NT2/D1 (cell line): ENCODE measurements around the gene CASR.

ENCODE experiments used
- DNase-seq: peaks from one replicate; pipeline ENCODE4 v3.0.0-alpha.2; 2011; ENCODE audit warnings: low read depth, low spot score
- H3K27me3 ChIP-seq: 2 replicates; pipeline ENCODE4 v1.6.0; 2011; ENCODE audit warnings: mild to moderate bottlenecking; ENCODE audit not compliant: insufficient read length, insufficient read depth
- H3K36me3 ChIP-seq: 2 replicates; pipeline ENCODE4 v1.6.1; 2011; ENCODE audit warnings: mild to moderate bottlenecking, low read length, mixed read lengths; ENCODE audit not compliant: insufficient read depth, insufficient read length
- H3K4me1 ChIP-seq: 2 replicates; pipeline ENCODE4 v1.5.1; 2011; ENCODE audit not compliant: insufficient read depth, insufficient read length
- H3K4me3 ChIP-seq: 2 replicates; pipeline ENCODE4 v1.5.1; 2011; ENCODE audit warnings: low read depth; ENCODE audit not compliant: insufficient read length
- H3K9ac ChIP-seq: 2 replicates; pipeline ENCODE4 v1.6.0; 2011; ENCODE audit warnings: low read depth; ENCODE audit not compliant: insufficient read length
- H3K9me3 ChIP-seq: 2 replicates; pipeline ENCODE4 v1.5.1; 2011; ENCODE audit warnings: mild to moderate bottlenecking, low read length; ENCODE audit not compliant: insufficient read depth
- SUZ12 ChIP-seq: IDR thresholded peaks from 2 replicates; pipeline ENCODE4 v1.6.1; 2011; ENCODE audit not compliant: insufficient read length, insufficient read depth; ENCODE audit errors: extremely low read depth
- YY1 ChIP-seq: IDR thresholded peaks from 2 replicates; pipeline ENCODE4 v1.6.1; 2011; ENCODE audit not compliant: insufficient read length, insufficient read depth
- ZNF274 ChIP-seq: IDR thresholded peaks from 2 replicates; pipeline ENCODE4 v1.6.1; 2011; ENCODE audit warnings: mild to moderate bottlenecking, low read depth, low read length

The CASR gene

GRCh38 chr3:122322095-122323075, 138.9 kb downstream of the CASR start:
- Histone ChIP-seq H3K27me3 (no peaks in the 10 kb centered on the region), H3K36me3 (no peaks in the 10 kb centered on the region), H3K4me1 (no peaks in the 10 kb centered on the region), H3K4me3 (no peak overlapping the region), H3K9me3 (peaks cover 10% of the 10 kb centered on the region), H3K9ac (no peak overlapping the region)
- DNase-seq, result no peak
- TF ChIP-seq YY1 (no peak), ZNF274 (no peak), SUZ12 (no peak)

GRCh38 chr3:122324871-122325323, 141.4 kb downstream of the CASR start, which contains the start of gene CSTA:
Gene CSTA, plus strand, starts transcription at chr3:122325248. Its CDS starts 45 bp downstream, at chr3:122325293.
- no peak within 1 kb of the TSS for H3K9ac ChIP-seq
- H3K27me3 ChIP-seq, result no peaks in the 10 kb centered on the region
- H3K4me3 ChIP-seq, result no peak within 1 kb of the TSS
- H3K36me3 ChIP-seq, result no peaks in the 10 kb centered on the region
- no peaks in the 10 kb centered on the region for H3K4me1 ChIP-seq
- no peak for DNase-seq
- peaks cover under 1% of the 10 kb centered on the region; the same call in 1 of the 2 replicates for H3K9me3 ChIP-seq
- no peak for TF ChIP-seq YY1
- TF ChIP-seq SUZ12, result no peak
- TF ChIP-seq ZNF274, result no peak

GRCh38 chr3:122325769-122326168, 142.3 kb downstream of the CASR start:
- TF ChIP-seq ZNF274 (no peak), YY1 (no peak), SUZ12 (no peak)
- Histone ChIP-seq H3K9ac (no peak overlapping the region), H3K36me3 (no peaks in the 10 kb centered on the region), H3K9me3 (no peaks in the 10 kb centered on the region), H3K4me1 (no peaks in the 10 kb centered on the region), H3K4me3 (no peak overlapping the region), H3K27me3 (no peaks in the 10 kb centered on the region)
- DNase-seq, result no peak

- H3K36me3 ChIP-seq, result no peaks in the 10 kb centered on the region
- H3K4me1 ChIP-seq, result no peaks in the 10 kb centered on the region
- H3K9me3 ChIP-seq, result no peaks in the 10 kb centered on the region
- H3K9ac ChIP-seq, result no peak overlapping the region
- no peak overlapping the region for H3K4me3 ChIP-seq
- TF ChIP-seq SUZ12 (no peak), YY1 (no peak), ZNF274 (no peak)
- no peaks in the 10 kb centered on the region for H3K27me3 ChIP-seq
- no peak for DNase-seq
Measured at GRCh38 chr3:122331886-122332285, 148.4 kb downstream of the CASR start.

GRCh38 chr3:122332551-122332950, 149.1 kb downstream of the CASR start:
- no peak for TF ChIP-seq ZNF274
- TF ChIP-seq SUZ12, result no peak
- no peak for TF ChIP-seq YY1
- DNase-seq, result no peak
- no peak overlapping the region for H3K9ac ChIP-seq
- H3K27me3 ChIP-seq, result no peaks in the 10 kb centered on the region
- H3K4me3 ChIP-seq, result no peak overlapping the region
- no peaks in the 10 kb centered on the region for H3K4me1 ChIP-seq
- no peaks in the 10 kb centered on the region for H3K9me3 ChIP-seq
- H3K36me3 ChIP-seq, result no peaks in the 10 kb centered on the region
